ENCODE results near the gene MID1IP1. TPM values are rescaled to one million over a fixed set of nuclear protein-coding genes. Genes with fewer than 3 reads are reported as not detected.

Gene MID1IP1
- polyA plus RNA-seq, 3 donors: 23.6 to 24.7 (median 23.7) TPM

- no peak for DNase-seq
Measured at GRCh38 chrX:38854305-38854704, 53.0 kb downstream of the MID1IP1 start.

Other genes with a start within 250 kb of the MID1IP1 start
- gene TSPAN7, start 239.9 kb upstream of the MID1IP1 start, polyA plus RNA-seq (ENCODE audit: insufficient read length in 3 of 3): 10 to 100 TPM; 37.0 to 46.8 (median 46.6) TPM

Data from renal pelvis (tissue), 4 donors.